H9 (cell line): ENCODE data around the gene PPIL6. TPM values are rescaled to one million over a fixed set of nuclear protein-coding genes. Genes with fewer than 3 reads are reported as not detected.

Experiments
- DNase-seq: peaks from one replicate; pipeline ENCODE4 v3.0.0-alpha.2; 2017
- H2AFZ ChIP-seq: one replicate; pipeline ENCODE4 v1.6.1; 2013; ENCODE audit warnings: mild to moderate bottlenecking, low read length, control low read depth, moderate library complexity
- H2AK5ac ChIP-seq: 2 replicates; pipeline ENCODE4 v1.6.1; 2013; ENCODE audit warnings: low read length, control low read depth, mixed read lengths; ENCODE audit not compliant: insufficient read length
- H2BK120ac ChIP-seq: one replicate; pipeline ENCODE4 v1.6.1; 2013; ENCODE audit warnings: low read depth, mild to moderate bottlenecking, low read length, control low read depth, inconsistent platforms; ENCODE audit not compliant: poor library complexity, severe bottlenecking
- H2BK12ac ChIP-seq: 2 replicates; pipeline ENCODE4 v1.6.1; 2013; ENCODE audit warnings: low read length, control low read depth, mixed read lengths, low read depth; ENCODE audit not compliant: insufficient read length
- H2BK15ac ChIP-seq: 2 replicates; pipeline ENCODE4 v1.6.1; 2013; ENCODE audit warnings: low read depth, low read length, control low read depth
- H2BK20ac ChIP-seq: one replicate; pipeline ENCODE4 v1.6.1; 2013; ENCODE audit warnings: low read depth, mild to moderate bottlenecking, low read length, control low read depth, inconsistent platforms; ENCODE audit not compliant: poor library complexity, severe bottlenecking
- H2BK5ac ChIP-seq: 2 replicates; pipeline ENCODE4 v1.6.1; 2013; ENCODE audit warnings: low read length, control low read depth, mixed read lengths; ENCODE audit not compliant: insufficient read length
- H3K14ac ChIP-seq: 2 replicates; pipeline ENCODE4 v1.6.1; 2013; ENCODE audit warnings: low read length, control low read depth; ENCODE audit not compliant: insufficient read depth
- H3K18ac ChIP-seq: 2 replicates; pipeline ENCODE4 v1.6.1; 2013; ENCODE audit warnings: low read depth, mild to moderate bottlenecking, mixed read lengths, low read length, control low read depth; ENCODE audit not compliant: insufficient read length
- H3K23ac ChIP-seq: 2 replicates; pipeline ENCODE4 v1.6.1; 2013; ENCODE audit warnings: low read length, control low read depth, mixed read lengths, low read depth; ENCODE audit not compliant: insufficient read length
- H3K23me2 ChIP-seq: 2 replicates; pipeline ENCODE4 v1.6.1; 2013; ENCODE audit warnings: low read depth, mild to moderate bottlenecking, mixed read lengths, low read length, control low read depth; ENCODE audit not compliant: insufficient read length, poor library complexity, severe bottlenecking
- H3K27ac ChIP-seq: 2 replicates; pipeline ENCODE4 v1.5.1; 2013; ENCODE audit warnings: low read length, control low read depth, mixed read lengths, low read depth; ENCODE audit not compliant: insufficient read length
- H3K27me3 ChIP-seq: 2 replicates; pipeline ENCODE4 v1.6.1; 2013; ENCODE audit warnings: low read length, control low read depth, inconsistent platforms; ENCODE audit not compliant: insufficient read depth
- H3K4ac ChIP-seq: 2 replicates; pipeline ENCODE4 v1.6.1; 2013; ENCODE audit warnings: low read depth, mild to moderate bottlenecking, control low read depth, inconsistent platforms, low read length, moderate library complexity
- H3K4me1 ChIP-seq: 2 replicates; pipeline ENCODE4 v1.6.1; 2013; ENCODE audit warnings: low read length, control low read depth, inconsistent platforms; ENCODE audit not compliant: insufficient read depth
- H3K4me2 ChIP-seq: 2 replicates; pipeline ENCODE4 v1.6.1; 2013; ENCODE audit warnings: low read length, control low read depth, mixed read lengths; ENCODE audit not compliant: insufficient read length, insufficient read depth
- H3K56ac ChIP-seq: 2 replicates; pipeline ENCODE4 v1.6.1; 2013; ENCODE audit warnings: low read depth, mild to moderate bottlenecking, mixed read lengths, low read length, control low read depth; ENCODE audit not compliant: insufficient read length
- H3K79me1 ChIP-seq: 2 replicates; pipeline ENCODE4 v1.6.1; 2013; ENCODE audit warnings: low read depth, mild to moderate bottlenecking, moderate library complexity, low read length, control low read depth, inconsistent platforms; ENCODE audit not compliant: insufficient read depth, poor library complexity, severe bottlenecking
- H3K79me2 ChIP-seq: 2 replicates; pipeline ENCODE4 v1.6.1; 2013; ENCODE audit warnings: low read length, control low read depth, inconsistent platforms; ENCODE audit not compliant: insufficient read depth
- H3K9ac ChIP-seq: 2 replicates; pipeline ENCODE4 v1.6.1; 2013; ENCODE audit warnings: low read length, control low read depth, mixed read lengths; ENCODE audit not compliant: insufficient read length; ENCODE audit errors: extremely low read depth
- H3K9me3 ChIP-seq: one replicate; pipeline ENCODE4 v1.6.1; 2013; ENCODE audit warnings: low read depth, low read length, inconsistent platforms; ENCODE audit not compliant: control insufficient read depth
- H3T11ph ChIP-seq: one replicate; pipeline ENCODE4 v1.6.1; 2013; ENCODE audit warnings: mild to moderate bottlenecking, low read length, control low read depth, inconsistent platforms
- H4K20me1 ChIP-seq: one replicate; pipeline ENCODE4 v1.6.1; 2013; ENCODE audit not compliant: control insufficient read depth, insufficient read length, insufficient read depth
- H4K5ac ChIP-seq: 2 replicates; pipeline ENCODE4 v1.6.1; 2013; ENCODE audit warnings: low read depth, mild to moderate bottlenecking, mixed read lengths, low read length, control low read depth; ENCODE audit not compliant: insufficient read length
- H4K8ac ChIP-seq: replicated peaks from 2 replicates; pipeline ENCODE4 v1.6.1; 2013; ENCODE audit warnings: low read length, control low read depth, mixed read lengths, low read depth; ENCODE audit not compliant: insufficient read length
- H4K91ac ChIP-seq: 2 replicates; pipeline ENCODE4 v1.6.1; 2013; ENCODE audit warnings: low read depth, mild to moderate bottlenecking, moderate library complexity, mixed read lengths, low read length, control low read depth; ENCODE audit not compliant: insufficient read length
- H3K27ac Mint-ChIP-seq, 3 experiments: 2 replicates in 2 of 3; 3 replicates in 1 of 3; pipeline ENCODE4 v1.8.0; 2020 to 2021; ENCODE audit warnings: mixed read lengths in 3 of 3, mild to moderate bottlenecking in 1 of 3, moderate library complexity in 1 of 3
- H3K27me3 Mint-ChIP-seq: 2 replicates; pipeline ENCODE4 v1.8.0; 2021; ENCODE audit warnings: low read depth, mild to moderate bottlenecking, moderate library complexity, mixed read lengths
- H3K36me3 Mint-ChIP-seq, 3 experiments: 2 replicates in 2 of 3; 3 replicates in 1 of 3; pipeline ENCODE4 v1.8.0; 2020 to 2021; ENCODE audit warnings: low read depth in 3 of 3, mixed read lengths in 3 of 3; ENCODE audit not compliant: insufficient read depth in 1 of 3
- H3K4me1 Mint-ChIP-seq, 2 experiments: 2 replicates each; pipeline ENCODE4 v1.8.0; 2020; ENCODE audit warnings: mixed read lengths in 2 of 2
- H3K4me3 Mint-ChIP-seq, 2 experiments: 2 replicates in 1 of 2; 3 replicates in 1 of 2; pipeline ENCODE4 v1.8.0; 2020 to 2021; ENCODE audit warnings: mild to moderate bottlenecking in 2 of 2, mixed read lengths in 2 of 2, moderate library complexity in 1 of 2
- H3K9me3 Mint-ChIP-seq, 2 experiments: 2 replicates in 1 of 2; 3 replicates in 1 of 2; pipeline ENCODE4 v1.8.0; 2020; ENCODE audit warnings: mild to moderate bottlenecking in 2 of 2, mixed read lengths in 2 of 2, moderate library complexity in 1 of 2
- CTCF ChIP-seq: fragments of 200-600 bp; sonication (generic); conservative IDR thresholded peaks from 3 replicates; pipeline ENCODE4 v1.8.0; 2021; ENCODE audit warnings: antibody characterized with exemption, mild to moderate bottlenecking
- WGBS: extraction: QIAGEN DNeasy Blood & Tissue Kit; methylation state at CpG from one replicate; pipeline ENCODE4 v1.1.7; 2013; ENCODE audit warnings: missing lambda C conversion rate, low lambda C conversion rate, mixed read lengths; ENCODE audit not compliant: insufficient read length; ENCODE audit errors: extremely low coverage; 5-methylcytosine and 5-hydroxymethylcytosine counted together
- total RNA-seq: library from RNA; stranded (reverse); gene quantifications from 2 replicates; pipeline ENCODE4 v1.2.1, GENCODE V29; 2021

The PPIL6 gene
- total RNA-seq, 1 experiment from 2014 or later: 1.0 TPM

DNA sequence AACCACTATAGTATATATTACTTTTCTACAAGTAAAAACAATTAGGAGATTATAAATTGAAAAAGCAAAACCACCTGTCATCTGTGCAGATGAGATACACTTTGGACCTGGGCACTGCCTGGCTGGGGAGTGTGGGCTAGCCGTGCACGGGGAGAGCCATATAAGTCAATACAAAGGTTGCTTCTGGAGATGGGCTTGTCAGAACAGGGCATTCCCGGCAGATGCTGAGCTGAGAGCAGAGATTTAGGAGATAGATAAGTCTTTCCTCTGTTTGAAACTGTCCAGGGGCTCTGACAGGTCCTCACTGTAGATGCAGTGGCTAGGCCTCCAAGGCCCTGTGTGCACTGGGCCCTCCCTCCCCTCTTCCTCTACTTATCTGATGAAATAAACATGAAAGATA lies 92.6 kb downstream of the PPIL6 start:
- Histone ChIP-seq H3K27me3 (no peaks in the 10 kb centered on the region), H2BK12ac (no peak overlapping the region), H2AFZ (no peak overlapping the region), H3K4me2 (no peak overlapping the region), H2BK20ac (no peak overlapping the region), H3K27ac (no peak overlapping the region), H3T11ph (no peak overlapping the region), H2BK15ac (no peak overlapping the region), H3K9me3 (no peaks in the 10 kb centered on the region), H3K14ac (no peak overlapping the region), H3K79me2 (no peaks in the 10 kb centered on the region), H4K8ac (no peak overlapping the region), H3K23ac (no peak overlapping the region), H2BK5ac (no peak overlapping the region), H3K9ac (no peak overlapping the region), H3K79me1 (no peaks in the 10 kb centered on the region), H4K20me1 (no peaks in the 10 kb centered on the region), H3K23me2 (no peaks in the 10 kb centered on the region), H3K4ac (no peak overlapping the region), H3K18ac (no peak overlapping the region), H4K5ac (no peak overlapping the region), H3K56ac (no peak overlapping the region), H2AK5ac (no peak overlapping the region), H3K4me1 (no peaks in the 10 kb centered on the region), H4K91ac (no peak overlapping the region), H2BK120ac (no peak overlapping the region)
- Mint-ChIP-seq H3K4me3 (no peak overlapping the region), H3K36me3 (no peaks in the 10 kb centered on the region), H3K4me1 (peaks cover 5 to 9% of the 10 kb centered on the region in 2 experiments), H3K27me3 (no peaks in the 10 kb centered on the region), H3K9me3 (no peaks in the 10 kb centered on the region), H3K27ac (no peak overlapping the region)
- no peak for TF ChIP-seq CTCF
- no CpG with 5 or more reads among the region's 3 CpGs for WGBS
- no peak for DNase-seq
